IMR-90 (cell line): ENCODE measurements around the gene GDF3.

Source experiments
- CEBPB ChIP-seq: IDR thresholded peaks from 2 replicates; pipeline ENCODE4 v1.6.1; 2012; ENCODE audit warnings: low read depth, low read length, improper control_type of control experiment
- CHD1 ChIP-seq: IDR thresholded peaks from 2 replicates; pipeline ENCODE4 v1.6.1; 2012; ENCODE audit warnings: low read depth, low read length, improper control_type of control experiment
- FOS ChIP-seq: fragments of 150-350 bp; IDR thresholded peaks from 2 replicates; pipeline ENCODE4 v1.6.1; 2016; ENCODE audit warnings: low read depth, low read length
- MAFK ChIP-seq: IDR thresholded peaks from 2 replicates; pipeline ENCODE4 v1.6.1; 2012; ENCODE audit warnings: low read depth, low read length, improper control_type of control experiment
- MAZ ChIP-seq: IDR thresholded peaks from 2 replicates; pipeline ENCODE4 v1.6.1; 2012; ENCODE audit warnings: low read depth, mild to moderate bottlenecking, low read length, improper control_type of control experiment, moderate library complexity, borderline replicate concordance
- MXI1 ChIP-seq: IDR thresholded peaks from 2 replicates; pipeline ENCODE4 v1.6.1; 2012; ENCODE audit warnings: low read depth, mild to moderate bottlenecking, low read length, moderate library complexity, borderline replicate concordance
- POLR2A ChIP-seq: IDR thresholded peaks from 2 replicates; pipeline ENCODE4 v1.6.1; 2012; ENCODE audit warnings: mild to moderate bottlenecking, low read depth, low read length
- RAD21 ChIP-seq: IDR thresholded peaks from 2 replicates; pipeline ENCODE4 v1.6.1; 2012; ENCODE audit warnings: low read length, improper control_type of control experiment
- RCOR1 ChIP-seq: IDR thresholded peaks from 2 replicates; pipeline ENCODE4 v1.6.1; 2012; ENCODE audit warnings: mild to moderate bottlenecking, low read length, improper control_type of control experiment; ENCODE audit not compliant: insufficient replicate concordance
- RFX5 ChIP-seq: IDR thresholded peaks from 2 replicates; pipeline ENCODE4 v1.8.0; 2012; ENCODE audit warnings: low read depth, mild to moderate bottlenecking, low read length, moderate library complexity
- SMC3 ChIP-seq: fragments of 150-350 bp; IDR thresholded peaks from 2 replicates; pipeline ENCODE4 v1.6.1; 2016; ENCODE audit warnings: low read depth, mild to moderate bottlenecking, antibody characterized with exemption, low read length, moderate library complexity
- TF ChIP-seq, protein P1 (sequence below): conservative IDR thresholded peaks from 2 replicates; pipeline ENCODE4 v1.5.1; 2012; ENCODE audit warnings: mild to moderate bottlenecking, low read depth, low read length, improper control_type of control experiment
- TF ChIP-seq, protein P2 (sequence below): fragments of 150-350 bp; IDR thresholded peaks from 2 replicates; pipeline ENCODE4 v1.6.1; 2016; ENCODE audit warnings: low read depth, mild to moderate bottlenecking, low read length, moderate library complexity, borderline replicate concordance
- TF ChIP-seq, protein P3 (sequence below): fragments of 150-350 bp; IDR thresholded peaks from 2 replicates; pipeline ENCODE4 v1.6.1; 2017; ENCODE audit warnings: mild to moderate bottlenecking, antibody characterized with exemption, low read length, low read depth

DNA sequence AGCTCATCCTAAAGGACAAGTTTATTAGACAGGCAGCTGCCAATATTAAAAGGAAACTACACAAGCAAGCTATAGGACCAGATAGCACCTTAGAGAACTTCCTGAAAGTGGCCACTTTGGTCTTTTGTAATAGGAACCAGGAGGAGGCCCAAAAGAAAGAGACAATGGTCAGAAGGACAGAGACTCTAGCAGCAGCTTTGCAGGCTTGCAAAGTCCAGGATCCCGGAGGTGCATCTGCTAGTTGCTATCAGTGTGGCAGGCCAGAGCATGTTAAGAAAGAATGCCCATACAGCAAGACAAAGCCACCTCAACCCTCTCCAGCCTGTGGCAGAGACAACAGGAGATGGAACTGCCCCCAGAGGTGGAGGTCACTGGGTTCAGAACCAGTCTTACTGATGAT is 53.3 kb downstream of the GDF3 start:
- TF ChIP-seq MXI1: no peak
- TF ChIP-seq, protein P1, sequence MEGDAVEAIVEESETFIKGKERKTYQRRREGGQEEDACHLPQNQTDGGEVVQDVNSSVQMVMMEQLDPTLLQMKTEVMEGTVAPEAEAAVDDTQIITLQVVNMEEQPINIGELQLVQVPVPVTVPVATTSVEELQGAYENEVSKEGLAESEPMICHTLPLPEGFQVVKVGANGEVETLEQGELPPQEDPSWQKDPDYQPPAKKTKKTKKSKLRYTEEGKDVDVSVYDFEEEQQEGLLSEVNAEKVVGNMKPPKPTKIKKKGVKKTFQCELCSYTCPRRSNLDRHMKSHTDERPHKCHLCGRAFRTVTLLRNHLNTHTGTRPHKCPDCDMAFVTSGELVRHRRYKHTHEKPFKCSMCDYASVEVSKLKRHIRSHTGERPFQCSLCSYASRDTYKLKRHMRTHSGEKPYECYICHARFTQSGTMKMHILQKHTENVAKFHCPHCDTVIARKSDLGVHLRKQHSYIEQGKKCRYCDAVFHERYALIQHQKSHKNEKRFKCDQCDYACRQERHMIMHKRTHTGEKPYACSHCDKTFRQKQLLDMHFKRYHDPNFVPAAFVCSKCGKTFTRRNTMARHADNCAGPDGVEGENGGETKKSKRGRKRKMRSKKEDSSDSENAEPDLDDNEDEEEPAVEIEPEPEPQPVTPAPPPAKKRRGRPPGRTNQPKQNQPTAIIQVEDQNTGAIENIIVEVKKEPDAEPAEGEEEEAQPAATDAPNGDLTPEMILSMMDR: no peak
- no peak for TF ChIP-seq POLR2A
- TF ChIP-seq, protein P2, sequence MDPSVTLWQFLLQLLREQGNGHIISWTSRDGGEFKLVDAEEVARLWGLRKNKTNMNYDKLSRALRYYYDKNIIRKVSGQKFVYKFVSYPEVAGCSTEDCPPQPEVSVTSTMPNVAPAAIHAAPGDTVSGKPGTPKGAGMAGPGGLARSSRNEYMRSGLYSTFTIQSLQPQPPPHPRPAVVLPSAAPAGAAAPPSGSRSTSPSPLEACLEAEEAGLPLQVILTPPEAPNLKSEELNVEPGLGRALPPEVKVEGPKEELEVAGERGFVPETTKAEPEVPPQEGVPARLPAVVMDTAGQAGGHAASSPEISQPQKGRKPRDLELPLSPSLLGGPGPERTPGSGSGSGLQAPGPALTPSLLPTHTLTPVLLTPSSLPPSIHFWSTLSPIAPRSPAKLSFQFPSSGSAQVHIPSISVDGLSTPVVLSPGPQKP: no peak
- no peak for TF ChIP-seq RCOR1
- TF ChIP-seq RAD21: no peak
- no peak for TF ChIP-seq SMC3
- TF ChIP-seq CEBPB: no peak
- TF ChIP-seq RFX5: no peak
- TF ChIP-seq, protein P3, sequence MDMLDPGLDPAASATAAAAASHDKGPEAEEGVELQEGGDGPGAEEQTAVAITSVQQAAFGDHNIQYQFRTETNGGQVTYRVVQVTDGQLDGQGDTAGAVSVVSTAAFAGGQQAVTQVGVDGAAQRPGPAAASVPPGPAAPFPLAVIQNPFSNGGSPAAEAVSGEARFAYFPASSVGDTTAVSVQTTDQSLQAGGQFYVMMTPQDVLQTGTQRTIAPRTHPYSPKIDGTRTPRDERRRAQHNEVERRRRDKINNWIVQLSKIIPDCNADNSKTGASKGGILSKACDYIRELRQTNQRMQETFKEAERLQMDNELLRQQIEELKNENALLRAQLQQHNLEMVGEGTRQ: no peak
- no peak for TF ChIP-seq MAZ
- no peak for TF ChIP-seq CHD1
- TF ChIP-seq MAFK: no peak
- TF ChIP-seq FOS: no peak
